ENCODE measurements around the gene ODAPH.

GRCh38 chr4:75566911-75567310 is 11.0 kb downstream of the ODAPH start:
- TF ChIP-seq EZH2 (IDR thresholded peaks at IDR 0.05; ENCODE audit: low read length): no peak
- no peak for TF ChIP-seq CTCF (optimal IDR thresholded peaks at IDR 0.05 in 1 of 3, IDR thresholded peaks at IDR 0.05 in 1 of 3, conservative IDR thresholded peaks at IDR 0.05 in 1 of 3; ENCODE audit: extremely low read depth in 1 of 3, insufficient read depth in 2 of 3, low read length in 3 of 3)
